WTC11 (cell line): ENCODE measurements around the gene ZNF74.

Experiments used
- ATF2 ChIP-seq: sonication (generic); formaldehyde crosslinking; IDR thresholded peaks from 2 replicates; pipeline ENCODE4 v1.8.1; 2022; ENCODE audit warnings: low read depth, missing genetic modification reagents, borderline replicate concordance
- FOXP1 ChIP-seq: sonication (generic); formaldehyde crosslinking; IDR thresholded peaks from 2 replicates; pipeline ENCODE4 v1.8.0; 2022; ENCODE audit warnings: missing genetic modification reagents, mild to moderate bottlenecking, moderate library complexity, borderline replicate concordance

DNA sequence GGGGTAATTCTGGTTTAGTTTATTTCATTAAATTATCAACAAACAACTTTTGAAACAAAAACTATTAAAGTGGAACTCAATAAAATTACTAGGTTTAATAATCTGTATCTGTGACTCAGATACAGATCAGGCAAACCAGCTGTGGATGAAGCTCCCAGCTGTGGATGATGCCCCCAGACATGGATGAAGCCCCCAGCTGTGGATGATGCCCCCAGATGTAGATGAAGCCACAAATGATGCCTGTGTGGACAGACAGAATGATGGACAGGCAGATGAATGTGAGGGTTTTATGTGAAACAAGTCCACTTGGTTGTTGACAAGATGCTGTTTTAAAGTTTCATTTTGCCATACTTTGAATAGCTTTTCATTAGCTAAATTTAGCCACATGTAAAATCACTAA, 5.8 kb upstream of the ZNF74 start:
- TF ChIP-seq ATF2 (CRISPR knock-in tag), result no peak
- TF ChIP-seq FOXP1, result no peak
